Stomach (tissue), 9 donors: Measurements from ENCODE around the gene CSF2RB. TPM values are rescaled to one million over a fixed set of nuclear protein-coding genes. Genes with fewer than 3 reads are reported as not detected.

Source experiments
- DNase-seq, 2 donors: peaks; one replicate each; pipeline versions ENCODE4 v3.0.0 to v3.0.0-alpha.2; 2013 to 2019
- H3K27ac ChIP-seq, 5 donors: fragments of 200-600 bp in 4 of 5; sonication (generic) in 4 of 5; one replicate each; pipeline ENCODE4 v1.5.1; 2013 to 2019; ENCODE audit warnings: mild to moderate bottlenecking in 1 of 5, moderate library complexity in 1 of 5
- H3K27me3 ChIP-seq, 3 donors: fragments of 200-600 bp; sonication (generic); one replicate each; pipeline ENCODE4 v1.5.1; 2017 to 2019; ENCODE audit warnings: mixed run types in 1 of 3
- H3K36me3 ChIP-seq, 4 donors: fragments of 200-600 bp; sonication (generic); 1 replicate in 3 of 4; 2 replicates in 1 of 4; pipeline ENCODE4 v1.5.1; 2016 to 2019
- H3K4me1 ChIP-seq, 4 donors: fragments of 200-600 bp; sonication (generic); one replicate each; pipeline ENCODE4 v1.5.1; 2016 to 2019
- H3K4me3 ChIP-seq, 4 donors: fragments of 200-600 bp; sonication (generic) in 3 of 4; one replicate each; pipeline ENCODE4 v1.5.1; 2016 to 2019; ENCODE audit warnings: mild to moderate bottlenecking in 1 of 4
- H3K9me3 ChIP-seq, 4 donors: fragments of 200-600 bp; sonication (generic); one replicate each; pipeline ENCODE4 v1.5.1; 2016 to 2019
- CTCF ChIP-seq, 7 experiments: fragments of 450-650 bp in 4 of 7; fragments of 200-600 bp in 3 of 7; sonication (generic) in 3 of 7; IDR thresholded peaks; one replicate each; pipeline ENCODE4 v1.5.1; 2016 to 2019; ENCODE audit warnings: antibody characterized with exemption in 7 of 7, control low read depth in 2 of 7, mild to moderate bottlenecking in 1 of 7
- EP300 ChIP-seq: sonication (generic); formaldehyde crosslinking; IDR thresholded peaks from one replicate; pipeline ENCODE4 v1.6.1; 2017; ENCODE audit warnings: antibody characterized with exemption
- POLR2A ChIP-seq, 4 donors: fragments of 450-650 bp; IDR thresholded peaks; one replicate each; pipeline ENCODE4 v1.6.1; 2016; ENCODE audit warnings: antibody characterized with exemption in 4 of 4, control low read depth in 2 of 4, mild to moderate bottlenecking in 1 of 4, moderate library complexity in 1 of 4
- POLR2AphosphoS5 ChIP-seq, 3 donors: sonication (generic); formaldehyde crosslinking; IDR thresholded peaks; one replicate each; pipeline ENCODE4 v1.6.1; 2016; ENCODE audit warnings: antibody characterized with exemption in 3 of 3
- WGBS, 5 donors: extraction: QIAGEN DNeasy Blood & Tissue Kit in 3 of 5; methylation state at CpG; one replicate each; pipeline versions ENCODE4 v1.1.5 to v1.1.7; 2013 to 2018; 5-methylcytosine and 5-hydroxymethylcytosine counted together
- intact Hi-C: fragments of 100-400 bp; cut with DNase I; formaldehyde crosslinking; loops from one replicate; pipeline ENCODE4 v1.15.1; 2023; ENCODE audit warnings: low total_unique reads
- polyA plus RNA-seq, 3 donors: library from polyadenylated mRNA; stranded (reverse); fragments of 200-250 nt; gene quantifications; one replicate each; pipeline ENCODE4 v1.2.3, GENCODE V29; 2013
- total RNA-seq, 5 donors: library from RNA; depleted of rRNA; stranded (reverse); fragments of >200 nt; gene quantifications; one replicate each; pipeline versions ENCODE4 v1.1.0 to v1.2.3, GENCODE V29; 2014 to 2016
- donor health status: healthy with polysubstance abuse.
- donor health status: Bipolar disorder and iron deficiency.
- donor health status: healthy.

The CSF2RB gene
- total and polyA plus RNA-seq, 8 donors: 0.92 to 11.9 (median 1.9) TPM

GRCh38 chr22:36867695-36868094 is 45.7 kb upstream of the CSF2RB start:
- WGBS, 5 donors: 82 to 89% (median 86%) methylated on average over 5 of the region's 5 CpGs
- Histone ChIP-seq H3K4me3 (no peak overlapping the region), H3K27me3 (peaks cover 0 to 59% (median 4%) of the 10 kb centered on the region in 3 donors), H3K4me1 (peaks cover 0 to 12% (median 2%) of the 10 kb centered on the region in 4 donors), H3K9me3 (no peaks in the 10 kb centered on the region), H3K36me3 (peaks cover 0 to 19% (median 1%) of the 10 kb centered on the region in 4 donors), H3K27ac (no peak overlapping the region)
- intact Hi-C loops: no loop called here
- TF ChIP-seq POLR2A (IDR thresholded peaks at IDR 0.05): no peak
- no peak for TF ChIP-seq CTCF (IDR thresholded peaks at IDR 0.05)
- TF ChIP-seq POLR2AphosphoS5 (IDR thresholded peaks at IDR 0.05): no peak
- TF ChIP-seq EP300: no peak
- no peak for DNase-seq

- TF ChIP-seq POLR2AphosphoS5 (IDR thresholded peaks at IDR 0.05) (no peak), POLR2A (IDR thresholded peaks at IDR 0.05) (no peak), EP300 (no peak), CTCF (IDR thresholded peaks at IDR 0.05) (no peak)
- intact Hi-C loops: no loop called here
- Histone ChIP-seq H3K27me3 (peaks cover 0 to 59% (median 4%) of the 10 kb centered on the region in 3 donors), H3K36me3 (peaks cover 0 to 19% (median 1%) of the 10 kb centered on the region in 4 donors), H3K27ac (no peak overlapping the region), H3K4me3 (no peak overlapping the region), H3K9me3 (no peaks in the 10 kb centered on the region), H3K4me1 (peaks cover 0 to 13% (median 5%) of the 10 kb centered on the region in 4 donors)
- DNase-seq: no peak
- 62 to 67% (median 65%) methylated on average over 5 of the region's 5 CpGs for WGBS, 5 donors
These were observed 44.8 kb upstream of the CSF2RB start for GRCh38 chr22:36868546-36869181.

GRCh38 chr22:36870250-36870649 is 43.2 kb upstream of the CSF2RB start:
- 72 to 86% (median 81%) methylated on average over 10 to 14 of the region's 14 CpGs for WGBS, 5 donors
- Histone ChIP-seq H3K9me3 (no peaks in the 10 kb centered on the region), H3K36me3 (peaks cover 0 to 19% (median 1%) of the 10 kb centered on the region in 4 donors), H3K4me1 (peaks cover 0 to 19% (median 13%) of the 10 kb centered on the region in 4 donors), H3K27ac (no peak overlapping the region), H3K27me3 (peaks cover 0 to 59% (median 4%) of the 10 kb centered on the region in 3 donors), H3K4me3 (no peak overlapping the region)
- no peak for DNase-seq
- intact Hi-C loops: no loop called here
- TF ChIP-seq EP300 (no peak), CTCF (IDR thresholded peaks at IDR 0.05) (no peak), POLR2AphosphoS5 (IDR thresholded peaks at IDR 0.05) (no peak), POLR2A (IDR thresholded peaks at IDR 0.05) (no peak)

GRCh38 chr22:36871669-36872081 is 41.8 kb upstream of the CSF2RB start:
- DNase-seq: no peak
- H3K36me3 ChIP-seq: peaks cover 0 to 28% (median 3%) of the 10 kb centered on the region in 4 donors
- no peak overlapping the region for H3K4me3 ChIP-seq
- no peak overlapping the region for H3K27ac ChIP-seq
- intact Hi-C loops: no loop called here
- 65 to 87% (median 71%) methylated on average over 3 to 11 of the region's 11 CpGs for WGBS, 5 donors
- TF ChIP-seq POLR2AphosphoS5 (IDR thresholded peaks at IDR 0.05) (no peak), POLR2A (IDR thresholded peaks at IDR 0.05) (no peak), EP300 (no peak), CTCF (IDR thresholded peaks at IDR 0.05) (no peak)
- peaks cover 0 to 19% (median 13%) of the 10 kb centered on the region in 4 donors for H3K4me1 ChIP-seq
- no peaks in the 10 kb centered on the region for H3K9me3 ChIP-seq
- H3K27me3 ChIP-seq: peaks cover 0 to 51% (median 4%) of the 10 kb centered on the region in 3 donors
